K562 (cell line): Measurements from ENCODE around the gene NRSN2. TPM values are rescaled to one million over a fixed set of nuclear protein-coding genes. Genes with fewer than 3 reads are reported as not detected.

Experiments
- ADNP ChIP-seq: fragments of 200-800 bp; sonication (Bioruptor generic); IDR thresholded peaks from 2 replicates; pipeline ENCODE4 v1.6.1; 2016; ENCODE audit warnings: missing genetic modification characterization, missing compliant biosample characterization
- ARNT ChIP-seq, 2 experiments: fragments of 450-650 bp; IDR thresholded peaks; 2 replicates each; pipeline ENCODE4 v1.6.1; 2016; ENCODE audit warnings: mild to moderate bottlenecking in 1 of 2
- CCNT2 ChIP-seq: IDR thresholded peaks from 2 replicates; pipeline ENCODE4 v1.6.1; 2011; ENCODE audit warnings: borderline replicate concordance, low read depth, mild to moderate bottlenecking, moderate library complexity, mixed read lengths, low read length; ENCODE audit not compliant: insufficient read length; ENCODE audit errors: extremely low read depth
- CHD4 ChIP-seq: fragments of 200-600 bp; sonication (generic); IDR thresholded peaks from 3 replicates; pipeline ENCODE4 v1.6.1; 2012; ENCODE audit warnings: low read depth, mild to moderate bottlenecking, mixed read lengths, low read length, inconsistent platforms; ENCODE audit not compliant: insufficient read depth, insufficient replicate concordance, poor library complexity, severe bottlenecking
- HDAC2 ChIP-seq: fragments of 450-650 bp; IDR thresholded peaks from 2 replicates; pipeline ENCODE4 v1.6.1; 2016; ENCODE audit warnings: mild to moderate bottlenecking
- MAFF ChIP-seq: IDR thresholded peaks from 2 replicates; pipeline ENCODE4 v1.6.1; 2012; ENCODE audit warnings: low read length, improper control_type of control experiment
- MAFG ChIP-seq: fragments of 450-650 bp; conservative IDR thresholded peaks from 2 replicates; pipeline ENCODE4 v1.6.1; 2016; ENCODE audit warnings: missing genetic modification characterization, missing compliant biosample characterization
- NBN ChIP-seq: fragments of 450-650 bp; IDR thresholded peaks from 2 replicates; pipeline ENCODE4 v1.6.1; 2016; ENCODE audit warnings: low read depth, mild to moderate bottlenecking
- RHOXF2B ChIP-seq: fragments of 250-450 bp; sonication (Bioruptor Pico); conservative IDR thresholded peaks from 2 replicates; pipeline ENCODE4 v1.5.1; 2021
- SMAD4 ChIP-seq: fragments of 250-450 bp; sonication (Bioruptor Pico); conservative IDR thresholded peaks from 2 replicates; pipeline ENCODE4 v1.8.0; 2021; ENCODE audit warnings: inconsistent platforms, mild to moderate bottlenecking, moderate library complexity
- YY1 ChIP-seq, 3 experiments: IDR thresholded peaks; 2 replicates each; pipeline ENCODE4 v1.6.1; 2011; ENCODE audit warnings: low read length in 2 of 3, mild to moderate bottlenecking in 2 of 3, moderate library complexity in 2 of 3, borderline replicate concordance in 1 of 3, control low read depth in 1 of 3, low read depth in 1 of 3; ENCODE audit not compliant: insufficient read depth in 3 of 3, insufficient replicate concordance in 2 of 3, control insufficient read depth in 1 of 3, insufficient read length in 1 of 3; ENCODE audit errors: extremely low read depth in 1 of 3
- ZBTB1 ChIP-seq: sonication (generic); formaldehyde crosslinking; IDR thresholded peaks from 2 replicates; pipeline ENCODE4 v1.8.1; 2023; ENCODE audit warnings: missing genetic modification reagents, low read depth, mild to moderate bottlenecking, borderline replicate concordance
- ZBTB7A ChIP-seq: IDR thresholded peaks from 2 replicates; pipeline ENCODE4 v1.6.1; 2011; ENCODE audit warnings: low read depth, mild to moderate bottlenecking, low read length, moderate library complexity, borderline replicate concordance; ENCODE audit not compliant: control insufficient read depth
- ZNF239 ChIP-seq: fragments of 250-450 bp; sonication (Bioruptor Pico); IDR thresholded peaks from 2 replicates; pipeline ENCODE4 v1.4.0; 2020; ENCODE audit warnings: mild to moderate bottlenecking
- polyA plus RNA-seq, 8 experiments: library from polyadenylated mRNA; depleted of rRNA in 4 of 8; stranded (reverse) in 5 of 8; unstranded in 3 of 8; fragments of >200 nt; fragmentation: Nextera tagmentation in 2 of 8; fragmentation: Illumina TruSeq in 1 of 8; extraction: Ambion mirVana in 2 of 8; extraction: Trizol in 1 of 8; gene quantifications; 2 replicates each; pipeline versions ENCODE4 v1.2.1 to v1.2.3, GENCODE V29; 2011 to 2014; ENCODE audit warnings: inconsistent platforms in 1 of 8, missing spikeins in 1 of 8
- total RNA-seq, 7 experiments: library from RNA; depleted of rRNA in 6 of 7; stranded (reverse); fragments of >200 nt in 6 of 7; fragmentation: Illumina TruSeq in 2 of 7; extraction: Trizol in 2 of 7; gene quantifications; 2 replicates each; pipeline versions ENCODE4 v1.2.1 to v1.2.3, GENCODE V29; 2011 to 2021; ENCODE audit warnings: low replicate concordance in 1 of 7
- TF ChIP-seq, protein P1 (sequence below), 2 experiments: fragments of 250-450 bp in 1 of 2; fragments of 450-650 bp in 1 of 2; sonication (Bioruptor Pico) in 1 of 2; IDR thresholded peaks; 2 replicates each; pipeline versions ENCODE4 v1.6.1 to v1.8.0; 2016 to 2021; ENCODE audit warnings: mild to moderate bottlenecking in 2 of 2, moderate library complexity in 2 of 2, missing compliant biosample characterization in 1 of 2, missing genetic modification characterization in 1 of 2
- TF ChIP-seq, protein P2 (sequence below): sonication (generic); formaldehyde crosslinking; IDR thresholded peaks from 2 replicates; pipeline ENCODE4 v1.9.0; 2022; ENCODE audit warnings: mild to moderate bottlenecking, missing genetic modification reagents
- TF ChIP-seq, protein P3 (sequence below): fragments of 250-450 bp; sonication (Bioruptor Pico); IDR thresholded peaks from 2 replicates; pipeline ENCODE4 v1.5.0; 2022; ENCODE audit warnings: mild to moderate bottlenecking
- TF ChIP-seq, protein P4 (sequence below): sonication (generic); formaldehyde crosslinking; IDR thresholded peaks from 2 replicates; pipeline ENCODE4 v1.8.1; 2023; ENCODE audit warnings: mild to moderate bottlenecking, missing genetic modification reagents

NRSN2 gene
- total and polyA plus RNA-seq, 9 of the 15 experiments (the other 6 are each of a cell fraction or from before 2014, with no cell fraction given): 7.5 to 29.7 (median 11.1) TPM

GRCh38 chr20:364905-365794, 18.2 kb downstream of the NRSN2 start (continued):
- TF ChIP-seq NBN (no peak), ZBTB1 (CRISPR knock-in tag) (no peak), ARNT (IDR thresholded peaks at IDR 0.05) (0 out of 4 replicates have a peak, but pooled peaks of 1 of the 2 experiments have one; percentile 42), CHD4 (peak; percentile 32), HDAC2 (peak; percentile 48; the same call in 1 of the 2 replicates), ZBTB7A (0 out of 2 replicates have a peak, but pooled peaks have one; percentile 17), ZNF239 (CRISPR knock-in tag) (no peak), RHOXF2B (CRISPR knock-in tag) (no peak), SMAD4 (peak; percentile 88), ADNP (tag) (peak; percentile 68; the same call in 1 of the 2 replicates), MAFG (tag) (peak; percentile 97), MAFF (peak; percentile 97), CCNT2 (no peak), YY1 (IDR thresholded peaks at IDR 0.05; ENCODE audit: borderline replicate concordance in 1 of 3, control insufficient read depth in 1 of 3, extremely low read depth in 1 of 3, insufficient read depth in 3 of 3, insufficient read length in 1 of 3, insufficient replicate concordance in 2 of 3, low read depth in 1 of 3, low read length in 2 of 3) (peak in 1 of 3 experiments; percentile 32)
- TF ChIP-seq, protein P1, sequence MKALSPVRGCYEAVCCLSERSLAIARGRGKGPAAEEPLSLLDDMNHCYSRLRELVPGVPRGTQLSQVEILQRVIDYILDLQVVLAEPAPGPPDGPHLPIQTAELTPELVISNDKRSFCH (CRISPR knock-in tag; IDR thresholded peaks at IDR 0.05): no peak
- TF ChIP-seq, protein P1 (tag; IDR thresholded peaks at IDR 0.05): peak; percentile 15; the same call in 1 of the 2 replicates
- TF ChIP-seq, protein P2, sequence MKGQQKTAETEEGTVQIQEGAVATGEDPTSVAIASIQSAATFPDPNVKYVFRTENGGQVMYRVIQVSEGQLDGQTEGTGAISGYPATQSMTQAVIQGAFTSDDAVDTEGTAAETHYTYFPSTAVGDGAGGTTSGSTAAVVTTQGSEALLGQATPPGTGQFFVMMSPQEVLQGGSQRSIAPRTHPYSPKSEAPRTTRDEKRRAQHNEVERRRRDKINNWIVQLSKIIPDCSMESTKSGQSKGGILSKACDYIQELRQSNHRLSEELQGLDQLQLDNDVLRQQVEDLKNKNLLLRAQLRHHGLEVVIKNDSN: 0 out of 2 replicates have a peak, but pooled peaks have one; percentile 7
- TF ChIP-seq, protein P3, sequence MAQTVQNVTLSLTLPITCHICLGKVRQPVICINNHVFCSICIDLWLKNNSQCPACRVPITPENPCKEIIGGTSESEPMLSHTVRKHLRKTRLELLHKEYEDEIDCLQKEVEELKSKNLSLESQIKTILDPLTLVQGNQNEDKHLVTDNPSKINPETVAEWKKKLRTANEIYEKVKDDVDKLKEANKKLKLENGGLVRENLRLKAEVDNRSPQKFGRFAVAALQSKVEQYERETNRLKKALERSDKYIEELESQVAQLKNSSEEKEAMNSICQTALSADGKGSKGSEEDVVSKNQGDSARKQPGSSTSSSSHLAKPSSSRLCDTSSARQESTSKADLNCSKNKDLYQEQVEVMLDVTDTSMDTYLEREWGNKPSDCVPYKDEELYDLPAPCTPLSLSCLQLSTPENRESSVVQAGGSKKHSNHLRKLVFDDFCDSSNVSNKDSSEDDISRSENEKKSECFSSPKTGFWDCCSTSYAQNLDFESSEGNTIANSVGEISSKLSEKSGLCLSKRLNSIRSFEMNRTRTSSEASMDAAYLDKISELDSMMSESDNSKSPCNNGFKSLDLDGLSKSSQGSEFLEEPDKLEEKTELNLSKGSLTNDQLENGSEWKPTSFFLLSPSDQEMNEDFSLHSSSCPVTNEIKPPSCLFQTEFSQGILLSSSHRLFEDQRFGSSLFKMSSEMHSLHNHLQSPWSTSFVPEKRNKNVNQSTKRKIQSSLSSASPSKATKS: no peak
- TF ChIP-seq, protein P4, sequence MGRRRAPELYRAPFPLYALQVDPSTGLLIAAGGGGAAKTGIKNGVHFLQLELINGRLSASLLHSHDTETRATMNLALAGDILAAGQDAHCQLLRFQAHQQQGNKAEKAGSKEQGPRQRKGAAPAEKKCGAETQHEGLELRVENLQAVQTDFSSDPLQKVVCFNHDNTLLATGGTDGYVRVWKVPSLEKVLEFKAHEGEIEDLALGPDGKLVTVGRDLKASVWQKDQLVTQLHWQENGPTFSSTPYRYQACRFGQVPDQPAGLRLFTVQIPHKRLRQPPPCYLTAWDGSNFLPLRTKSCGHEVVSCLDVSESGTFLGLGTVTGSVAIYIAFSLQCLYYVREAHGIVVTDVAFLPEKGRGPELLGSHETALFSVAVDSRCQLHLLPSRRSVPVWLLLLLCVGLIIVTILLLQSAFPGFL (CRISPR knock-in tag): no peak
